HTR-8/SVneo (cell line): ENCODE measurements around the gene WDR5.

Experiments used
- DNase-seq: peaks from one replicate; pipeline ENCODE4 v3.0.0; 2011; ENCODE audit warnings: low spot score, mixed read lengths; ENCODE audit not compliant: insufficient read length
- FAIRE-seq: peaks from 2 replicates; lab custom pipeline; 2011; peaks lifted over from hg19 to GRCh38; lab: Jason Lieb, UNC

WDR5 gene

DNA sequence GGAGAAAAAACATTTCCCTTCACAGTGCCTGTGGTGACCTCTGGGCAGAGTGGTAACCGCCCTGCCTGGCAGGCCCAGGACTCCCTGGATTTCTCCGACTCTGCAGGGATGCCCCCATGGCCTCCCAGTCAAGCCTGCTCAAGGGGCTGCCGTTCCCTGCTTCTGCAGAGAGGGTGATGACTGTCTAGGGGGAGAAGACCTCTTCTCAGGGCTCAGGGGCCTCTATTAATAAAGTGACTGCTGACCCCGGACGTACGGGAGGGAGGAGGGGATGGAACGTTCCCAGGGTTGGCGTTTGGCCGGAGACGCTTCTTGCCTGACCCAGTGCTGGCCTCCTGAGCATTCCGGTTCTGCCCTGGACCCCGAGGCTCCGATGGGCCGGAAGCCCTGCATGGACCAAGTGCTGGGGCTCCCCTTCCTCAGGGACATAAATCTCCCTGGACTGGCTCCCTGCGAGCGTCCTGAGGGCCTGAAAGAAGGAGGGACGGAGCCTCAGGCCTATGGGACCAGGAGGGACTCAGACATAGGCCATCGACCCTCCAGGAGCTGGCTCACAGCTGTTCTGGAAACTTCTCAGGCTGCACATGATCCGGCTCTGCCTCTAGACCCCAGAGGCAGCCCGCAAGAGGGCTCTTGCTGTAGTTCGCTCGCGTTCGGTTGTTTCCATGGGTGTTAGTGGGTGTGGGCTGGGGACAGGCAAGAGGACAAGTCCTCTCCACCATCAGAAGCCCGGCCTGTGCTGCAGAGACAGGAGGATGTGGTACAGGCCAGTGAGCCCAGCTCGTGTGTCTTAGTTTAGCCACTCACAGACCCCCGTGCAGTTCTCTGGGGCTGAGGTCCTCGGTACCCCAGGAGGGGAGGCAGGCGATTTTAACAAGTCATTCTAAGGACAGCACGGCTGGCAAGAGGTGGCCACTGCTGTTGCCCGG is 36.6 kb downstream of the WDR5 start:
- no peak for FAIRE-seq
- DNase-seq, result no peak

DNA sequence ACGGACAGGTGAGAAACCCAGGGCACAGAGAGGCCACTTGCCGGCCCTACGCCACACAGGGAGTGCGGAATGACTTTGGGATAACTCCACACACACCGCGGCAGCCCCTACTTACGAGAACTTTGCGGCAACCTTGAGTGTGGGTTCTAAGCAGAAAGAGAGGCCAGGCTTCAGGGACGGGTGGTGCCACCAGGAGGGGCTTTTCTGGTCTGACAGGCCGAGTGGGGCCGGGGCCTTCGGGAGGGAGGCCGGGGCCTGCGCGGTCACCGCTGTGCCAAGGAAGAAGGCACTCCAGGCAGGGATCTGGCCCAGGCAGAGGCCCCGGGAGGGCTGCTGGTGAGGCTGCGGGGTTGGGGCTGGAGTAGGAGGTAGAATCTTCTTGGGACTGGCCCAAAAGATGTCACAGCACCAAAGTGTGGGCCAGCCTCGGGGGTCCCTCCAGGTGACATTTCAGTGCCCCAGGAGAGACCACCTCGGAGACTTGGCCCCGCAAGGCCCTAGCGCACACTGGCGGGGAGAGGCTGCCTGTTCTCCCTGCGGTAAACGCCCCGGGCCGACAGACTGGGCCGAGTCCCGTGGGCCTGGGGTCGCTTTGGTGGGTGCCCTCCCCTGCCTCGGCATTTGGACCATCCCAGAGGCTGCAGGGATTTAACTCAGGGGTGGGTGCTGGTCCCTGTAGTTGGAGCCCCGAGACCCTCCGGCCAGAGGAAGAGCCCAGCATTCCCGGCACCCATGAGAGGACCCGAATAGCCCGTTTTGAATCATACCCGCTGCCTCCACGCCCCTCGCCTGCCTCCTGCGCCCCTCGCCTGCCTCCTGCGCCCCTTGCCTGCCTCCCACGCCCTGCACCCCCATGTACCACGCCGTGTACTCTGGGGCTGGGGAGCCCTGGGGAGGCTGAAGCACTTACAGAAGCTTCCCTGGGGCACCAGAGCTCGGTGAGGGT is 37.5 kb downstream of the WDR5 start:
- FAIRE-seq, result no peak
- no peak for DNase-seq

DNA sequence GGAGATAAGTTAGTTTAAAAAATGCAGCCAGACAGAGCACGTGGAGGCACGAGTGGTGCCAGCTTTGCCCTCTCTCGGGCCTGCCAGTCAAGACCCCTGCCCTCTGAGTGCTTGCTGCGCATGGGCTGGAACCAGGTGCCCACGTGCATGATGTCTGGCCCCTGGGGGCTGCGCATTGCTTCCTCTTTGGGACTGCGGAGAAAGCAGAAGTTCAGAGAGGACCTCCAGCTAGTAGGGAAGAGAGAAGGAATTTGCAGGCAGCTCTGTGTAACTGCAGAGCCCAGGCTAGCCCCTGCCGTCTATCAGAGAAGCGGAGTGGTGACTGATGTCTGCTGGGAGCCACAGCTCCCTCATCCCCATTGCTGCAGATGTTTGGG is 38.2 kb downstream of the WDR5 start:
- FAIRE-seq (no peak), DNase-seq (no peak)

DNA sequence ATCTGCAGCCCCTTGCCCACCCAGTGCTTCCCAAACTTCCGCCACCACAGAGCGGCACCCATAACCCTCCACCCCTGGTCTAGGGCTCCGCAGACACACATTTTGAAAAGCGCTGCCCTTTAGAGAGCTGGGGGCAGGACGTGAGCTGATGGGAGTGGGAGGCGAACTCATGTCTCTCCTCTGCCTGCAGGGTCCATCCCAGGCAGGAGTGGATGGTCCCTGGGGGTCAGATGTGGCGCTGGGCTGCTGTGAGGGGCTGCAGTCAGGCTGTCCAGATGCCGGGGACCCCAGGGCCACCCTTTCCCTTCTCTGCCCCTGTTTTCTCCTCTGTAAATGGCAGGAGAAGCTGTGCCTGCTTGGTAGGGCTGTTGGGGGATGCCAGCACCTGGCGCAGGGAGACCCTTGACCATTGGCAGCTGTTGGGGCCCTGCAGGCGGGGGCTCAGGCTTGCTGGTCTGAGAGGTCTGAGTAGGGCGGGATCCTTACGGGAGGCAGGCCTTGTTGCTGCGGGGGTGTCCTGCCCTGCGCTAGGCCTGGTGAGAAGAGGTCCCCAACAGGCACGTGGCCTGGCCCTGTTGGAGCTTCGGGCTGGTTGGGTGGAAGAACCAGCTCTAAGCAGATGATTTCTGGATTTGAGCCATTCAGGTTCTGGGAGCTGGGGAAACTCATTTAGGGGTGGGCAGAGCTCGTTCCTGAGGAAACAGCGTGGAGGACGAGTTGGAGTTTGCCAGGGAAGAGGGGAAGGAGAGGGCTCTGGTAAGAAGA is 38.8 kb downstream of the WDR5 start:
- FAIRE-seq (no peak), DNase-seq (no peak)

DNA sequence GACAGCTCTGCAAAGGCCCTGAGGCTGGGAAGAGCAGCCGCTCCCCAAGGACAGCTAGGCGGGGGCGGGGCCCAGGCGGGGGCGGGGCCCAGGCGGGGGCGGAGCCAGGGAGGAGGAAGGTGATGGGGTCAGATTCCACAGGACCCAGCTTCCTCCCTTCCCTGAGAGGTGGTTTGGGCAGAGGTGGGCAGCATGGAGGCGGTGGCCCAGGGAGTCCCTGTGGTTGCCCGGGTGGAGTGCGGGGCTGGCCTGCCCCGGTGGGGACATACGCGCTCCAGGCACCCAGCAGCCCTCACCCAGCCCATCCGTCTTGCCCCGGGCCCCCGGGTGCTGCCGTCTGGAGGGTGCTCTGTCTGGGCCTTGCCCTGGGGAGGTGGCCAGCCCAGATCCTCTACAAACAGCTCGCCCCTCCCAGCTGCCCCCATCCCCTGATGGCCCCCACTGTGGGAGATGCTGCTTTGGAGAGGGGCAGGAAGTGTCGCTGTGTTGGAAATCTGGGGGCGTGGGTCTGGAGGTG is 39.5 kb downstream of the WDR5 start:
- DNase-seq (no peak), FAIRE-seq (no peak)

DNA sequence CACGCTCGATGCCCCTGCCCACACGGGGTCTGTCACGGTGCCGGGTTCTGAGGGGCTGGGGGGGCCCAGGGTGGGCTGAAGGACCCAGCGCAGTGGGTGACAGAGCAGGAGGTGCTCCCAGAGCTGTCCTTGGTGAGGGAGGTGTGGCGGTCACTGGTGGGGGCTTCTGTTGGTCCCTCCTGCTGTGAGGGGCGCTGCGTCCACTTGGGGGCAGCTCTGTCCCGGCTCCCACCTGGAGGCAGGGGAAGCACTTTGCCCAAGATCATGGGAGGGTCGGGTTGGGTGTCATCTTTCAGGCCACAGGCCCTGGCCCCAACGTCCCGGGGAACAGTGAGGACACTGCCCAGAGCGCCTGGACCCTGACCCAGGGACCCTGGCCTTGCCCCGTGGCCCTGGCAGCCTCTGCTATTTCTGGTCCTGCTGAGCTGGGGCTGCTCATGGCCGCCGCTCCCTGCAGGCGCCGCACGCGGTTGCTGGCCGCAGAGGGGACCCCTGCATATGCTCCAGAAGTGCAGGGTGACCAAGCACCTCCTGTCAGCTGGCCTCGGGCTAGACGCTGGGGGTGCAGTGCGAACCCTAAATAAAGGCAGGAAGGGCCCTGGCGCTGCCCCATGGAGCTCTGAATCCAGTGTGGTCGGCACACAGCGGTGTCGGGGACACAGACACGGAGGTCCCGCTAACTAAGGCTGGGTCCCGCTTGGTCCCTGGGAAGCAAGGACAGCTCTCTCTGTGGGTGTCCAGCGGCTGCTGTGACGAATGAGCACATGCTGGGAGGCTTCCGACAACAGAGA is 40.1 kb downstream of the WDR5 start:
- DNase-seq (no peak), FAIRE-seq (no peak)

DNA sequence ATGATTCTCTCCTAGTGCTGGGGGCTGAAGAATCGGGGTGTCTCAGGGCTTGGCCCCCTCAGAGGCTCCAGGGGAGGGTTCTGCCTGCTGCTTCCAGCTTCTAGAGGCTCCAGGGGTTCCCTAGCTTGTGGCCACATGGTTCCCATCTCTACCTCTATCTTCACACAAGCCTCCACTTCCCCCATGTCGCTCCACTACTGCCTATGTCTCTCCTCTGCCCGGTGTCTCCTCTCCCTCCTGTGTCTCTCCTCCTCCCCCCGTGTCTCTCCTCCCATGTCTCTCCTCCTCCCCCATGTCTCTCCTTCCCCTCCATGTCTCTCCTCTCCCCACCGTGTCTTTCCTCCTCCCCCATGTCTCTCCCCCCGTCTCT is 40.7 kb downstream of the WDR5 start:
- FAIRE-seq (no peak), DNase-seq (no peak)

DNA sequence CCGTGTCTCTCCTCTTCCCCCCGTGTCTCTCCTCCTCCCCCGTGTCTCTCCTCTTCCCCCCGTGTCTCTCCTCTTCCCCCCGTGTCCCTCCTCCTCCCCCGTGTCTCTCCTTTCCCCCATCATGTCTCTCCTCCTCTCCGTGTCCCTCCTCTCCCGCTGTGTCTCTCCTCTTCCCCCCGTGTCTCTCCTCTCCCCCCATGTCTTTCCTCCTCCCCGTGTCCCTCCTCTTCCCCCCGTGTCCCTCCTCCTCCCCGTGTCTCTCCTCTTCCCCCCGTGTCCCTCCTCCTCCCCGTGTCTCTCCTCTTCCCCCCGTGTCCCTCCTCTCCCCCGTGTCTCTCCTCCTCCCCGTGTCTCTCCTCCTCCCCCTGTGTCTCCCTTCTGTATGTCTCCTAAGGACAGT is 41.3 kb downstream of the WDR5 start:
- FAIRE-seq, result no peak
- DNase-seq, result no peak

DNA sequence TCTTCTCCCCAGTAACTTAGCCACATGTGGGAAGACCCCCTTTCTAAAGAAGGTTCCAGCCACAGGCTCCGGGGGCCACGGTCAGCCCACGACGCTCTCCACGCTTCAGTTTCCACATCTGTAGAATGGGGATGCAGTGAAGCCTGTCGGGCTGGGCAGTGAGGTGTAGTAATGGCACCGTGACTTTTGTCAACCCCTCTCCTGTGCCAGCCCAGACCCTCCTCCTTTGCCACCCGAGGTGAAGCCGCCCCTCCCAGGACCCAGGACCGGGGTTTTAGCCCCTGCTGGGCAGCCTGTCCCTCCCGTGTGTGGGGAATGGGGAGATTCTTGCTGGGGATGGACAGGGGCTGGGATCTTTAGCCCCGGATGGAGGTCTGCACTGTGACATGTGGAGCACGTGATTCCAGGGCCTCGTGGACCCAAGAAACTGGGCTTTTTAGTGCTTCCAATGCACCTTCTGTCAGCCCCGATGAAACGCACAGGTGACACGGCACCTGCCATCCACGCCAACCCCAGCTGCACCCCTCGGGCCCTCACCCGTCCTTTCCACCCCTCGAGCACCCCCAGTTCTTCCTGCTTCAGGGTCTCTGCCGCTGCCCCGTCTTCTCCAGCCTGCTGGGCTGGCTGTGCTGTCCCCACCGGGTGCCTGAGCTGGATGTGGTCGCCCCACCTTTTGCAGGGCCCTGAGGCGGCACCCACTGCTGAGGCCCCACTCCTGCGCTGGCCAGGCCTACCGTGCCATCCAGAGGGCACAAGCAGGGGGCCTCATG is 41.9 kb downstream of the WDR5 start:
- DNase-seq (no peak), FAIRE-seq (no peak)

DNA sequence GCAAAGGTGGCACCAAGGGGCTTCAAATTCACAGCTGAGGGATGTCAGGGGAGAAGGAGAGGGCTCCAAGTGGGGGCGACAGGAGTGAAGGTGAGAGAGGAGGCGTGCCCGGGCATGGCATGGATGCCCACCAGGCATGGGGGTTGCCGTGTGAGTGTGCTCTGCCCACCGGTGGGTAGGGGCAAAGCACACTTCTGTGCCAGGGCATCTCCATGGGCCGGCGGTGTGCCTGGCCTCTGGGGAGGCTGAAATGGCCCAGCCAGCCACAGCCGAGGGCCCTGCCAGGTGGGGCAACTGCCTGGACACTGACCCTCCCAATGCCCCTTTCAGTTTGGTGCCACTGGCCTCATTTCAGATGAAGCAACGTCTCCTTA is 42.5 kb downstream of the WDR5 start:
- DNase-seq (no peak), FAIRE-seq (no peak)

DNA sequence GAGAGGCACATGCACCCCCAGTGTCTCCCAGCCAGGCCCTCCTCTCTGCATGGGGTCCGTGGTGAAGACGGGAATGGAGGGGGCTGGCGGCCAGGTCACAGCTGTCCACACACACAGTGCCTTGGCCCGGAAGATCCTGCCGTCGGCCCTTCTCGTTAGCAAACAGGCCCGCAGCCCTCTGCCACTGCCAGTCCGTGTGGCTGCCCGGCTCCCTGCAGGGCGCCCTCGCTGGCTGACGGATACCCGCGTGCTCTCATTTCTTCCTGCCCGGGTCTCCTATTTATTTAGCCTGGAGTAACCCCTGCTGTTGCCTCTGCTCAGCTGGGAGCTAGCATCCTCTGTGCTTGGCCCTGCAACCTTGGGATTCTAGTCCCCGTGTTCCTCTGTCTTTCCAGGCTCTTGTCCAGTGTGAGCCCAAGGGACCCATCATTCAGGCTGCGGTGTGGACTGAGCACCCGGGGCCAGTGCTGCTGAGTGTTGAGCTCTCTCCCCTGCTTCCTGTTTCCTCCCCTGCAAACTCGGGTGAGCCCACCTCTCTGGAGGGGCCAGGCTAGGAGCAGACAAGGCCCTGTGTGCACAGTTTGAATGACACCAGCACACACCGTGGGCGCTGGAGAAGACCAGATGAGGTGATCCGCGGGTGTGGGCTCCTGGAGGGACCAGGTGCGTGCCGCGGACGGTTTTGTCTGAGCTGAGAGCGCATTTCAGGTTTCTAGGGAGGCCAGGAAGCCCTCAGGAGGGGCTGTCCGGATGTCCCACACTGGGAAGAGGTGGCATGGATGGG is 43.1 kb downstream of the WDR5 start:
- FAIRE-seq (no peak), DNase-seq (no peak)

DNA sequence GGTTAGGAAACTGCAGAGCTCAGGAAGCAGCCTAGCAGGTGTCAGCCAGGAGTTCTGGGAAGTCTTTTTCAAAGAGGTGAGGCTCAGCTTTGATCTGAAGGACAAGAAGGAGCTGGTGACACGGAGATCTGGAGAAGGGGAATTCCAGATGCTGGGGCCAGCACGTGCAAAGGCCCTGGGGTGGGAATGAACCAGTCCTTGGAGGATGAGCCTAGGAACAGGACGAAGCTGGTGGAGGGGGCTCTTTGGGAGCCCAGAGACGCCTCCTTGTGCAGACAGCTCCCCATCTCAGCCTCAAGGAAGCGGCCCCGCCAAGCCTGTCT is 43.7 kb downstream of the WDR5 start:
- FAIRE-seq (no peak), DNase-seq (no peak)

DNA sequence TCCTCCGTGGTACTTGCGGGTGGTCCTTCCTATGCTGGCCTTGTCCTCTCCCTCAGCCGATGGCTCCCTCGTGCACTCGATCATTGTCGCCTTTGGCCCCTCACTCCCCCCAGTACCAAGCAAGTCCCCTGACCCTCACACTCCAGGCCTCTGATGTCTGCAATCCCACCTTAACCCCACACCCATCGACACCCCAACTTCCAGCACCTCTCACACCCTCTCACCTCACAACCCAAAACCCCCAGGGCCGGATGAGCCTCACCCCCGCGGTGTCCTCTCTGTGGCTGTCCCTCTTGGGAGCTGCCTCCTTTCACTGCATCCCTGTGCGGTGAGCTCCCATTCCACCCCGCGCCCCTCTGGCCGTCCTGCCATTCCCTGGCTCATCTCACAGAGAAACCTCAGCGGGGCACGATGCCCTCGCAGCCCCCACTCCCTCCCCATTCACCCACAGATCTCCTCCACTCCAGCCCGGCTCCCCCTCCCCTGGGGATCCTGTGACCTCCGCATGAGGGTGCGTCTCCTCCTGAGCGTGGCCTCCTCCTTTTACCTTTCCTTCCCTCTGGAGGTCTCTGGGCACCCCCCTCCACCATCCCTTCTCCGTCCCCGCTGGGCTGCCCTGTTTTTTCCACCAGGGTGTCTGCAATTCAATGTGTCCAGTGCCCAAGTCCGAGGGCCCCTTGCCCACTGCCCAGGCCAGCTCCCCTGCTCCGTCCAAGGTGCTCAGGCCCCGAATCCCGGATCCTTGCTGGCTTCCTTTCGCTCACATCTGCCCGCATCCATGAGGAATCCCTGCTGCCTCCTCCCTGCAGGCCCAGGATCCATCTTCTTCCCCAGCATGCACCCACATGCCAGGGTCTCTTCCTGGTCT is 44.3 kb downstream of the WDR5 start:
- DNase-seq (no peak), FAIRE-seq (no peak)

DNA sequence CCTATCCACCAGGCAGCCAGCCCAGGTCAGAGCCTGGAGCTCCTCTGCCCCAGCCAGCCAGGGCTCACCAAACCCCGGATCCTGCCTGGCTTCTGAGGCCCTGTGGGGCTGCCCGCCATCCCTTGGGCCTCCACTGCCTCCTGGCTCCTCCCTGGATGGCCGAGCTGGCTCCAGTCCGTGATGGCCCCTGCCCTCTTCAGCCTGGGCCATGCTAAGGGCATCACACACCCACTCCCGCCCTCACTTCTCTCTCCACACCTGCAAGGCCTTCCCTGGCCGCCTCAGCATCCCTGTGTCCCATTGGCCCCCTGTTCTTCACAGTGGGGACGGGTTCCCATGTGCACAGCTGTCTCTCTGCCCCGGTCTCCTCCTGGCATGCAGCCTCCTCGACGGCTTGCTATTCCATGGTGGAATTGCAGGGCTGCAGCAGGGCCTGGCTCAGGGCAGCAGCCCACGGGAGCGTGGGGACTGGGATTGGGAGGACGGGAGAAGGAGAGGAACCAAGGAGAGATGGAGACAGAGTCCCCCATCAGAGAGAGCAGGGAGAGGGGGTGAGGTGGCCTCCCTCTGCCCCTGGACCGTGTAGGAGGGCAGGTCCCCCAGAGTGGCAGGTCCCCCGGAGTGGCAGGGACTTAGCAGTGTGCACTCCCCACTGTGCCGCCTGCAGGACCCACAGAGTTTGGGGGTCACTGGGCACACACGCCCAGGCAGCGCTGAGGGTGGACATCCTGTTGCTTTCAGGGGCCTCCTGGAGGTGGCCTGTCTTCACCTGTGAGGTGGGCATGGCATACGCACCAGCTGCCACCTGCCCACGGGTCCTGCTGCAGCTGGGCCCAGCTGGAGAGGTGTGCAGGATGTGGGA is 45.1 kb downstream of the WDR5 start:
- FAIRE-seq (no peak), DNase-seq (no peak)

DNA sequence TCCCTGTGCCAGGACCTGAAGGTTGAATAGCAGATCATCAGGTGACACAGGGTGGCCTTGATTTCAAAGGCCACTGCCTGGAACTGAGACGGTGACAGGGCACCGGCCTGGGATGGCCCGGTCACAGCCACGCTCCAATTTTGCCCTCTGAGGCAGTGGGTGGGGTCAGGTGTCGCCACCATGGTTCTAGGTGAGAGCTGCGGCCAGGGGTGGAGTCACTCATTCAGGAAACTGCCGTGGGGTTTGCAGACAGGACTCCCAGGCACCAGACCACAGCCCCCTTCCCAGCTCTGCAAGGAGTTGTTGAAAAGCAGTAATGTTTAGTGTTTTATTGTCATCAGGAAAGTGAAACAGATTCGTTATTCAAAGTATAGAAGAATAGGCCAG is 45.8 kb downstream of the WDR5 start:
- DNase-seq, result no peak
- FAIRE-seq, result no peak

DNA sequence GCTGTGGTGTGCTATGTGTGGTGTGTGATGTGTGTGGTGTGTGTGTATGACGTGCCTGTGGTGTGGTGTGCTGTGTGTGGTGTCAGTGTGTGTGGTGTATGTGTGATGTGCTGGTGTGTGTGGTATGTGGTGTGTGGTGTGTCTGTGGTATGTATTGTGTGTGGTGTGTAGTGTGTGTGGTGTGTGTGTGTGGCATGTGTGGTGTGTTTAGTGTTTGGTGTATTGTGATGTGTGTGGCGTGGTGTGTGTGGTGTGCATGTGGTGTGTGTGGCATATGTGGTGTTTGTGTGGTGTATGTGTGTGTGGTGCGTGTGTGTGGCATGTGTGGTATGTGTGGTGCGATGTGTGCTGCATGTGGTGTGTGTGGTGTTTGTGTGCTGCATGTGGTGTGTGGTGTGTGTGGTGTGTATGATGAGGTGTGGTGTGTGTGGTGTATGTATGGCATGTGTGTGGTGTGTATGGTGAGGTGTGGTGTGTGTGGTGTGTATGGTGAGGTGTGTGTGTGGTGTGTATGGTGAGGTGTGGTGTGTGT is 46.7 kb downstream of the WDR5 start:
- no peak for DNase-seq
- no peak for FAIRE-seq
